Heart left ventricle (tissue), 16 donors: Measurements from ENCODE around the gene SMCO2. TPM values are rescaled to one million over a fixed set of nuclear protein-coding genes. Genes with fewer than 3 reads are reported as not detected.
A peak's percentile ranks its signal among the peaks of the same experiment; 100 is the strongest.

Experiments
- ATAC-seq, 4 donors: fragments of 200-7000 bp; cut with Tn5 transposase; one replicate each; pipeline ENCODE4 v1.9.1; 2020 to 2022; ENCODE audit warnings: moderate library complexity in 4 of 4, mild to moderate bottlenecking in 3 of 4, moderate number of reproducible peaks in 1 of 4
- DNase-seq, 5 donors: peaks; one replicate each; pipeline ENCODE4 v3.0.0-alpha.2; 2020
- H3K27ac ChIP-seq, 12 donors: fragments of 200-600 bp; sonication (generic) in 4 of 12; one replicate each; pipeline versions ENCODE4 v1.5.0 to v1.8.0; 2016 to 2022; ENCODE audit warnings: mild to moderate bottlenecking in 2 of 12
- H3K27me3 ChIP-seq, 9 donors: fragments of 200-600 bp; sonication (generic) in 2 of 9; one replicate each; pipeline versions ENCODE4 v1.5.1 to v1.8.0; 2016 to 2022; ENCODE audit warnings: mild to moderate bottlenecking in 3 of 9
- H3K36me3 ChIP-seq, 9 donors: fragments of 200-600 bp; sonication (generic) in 2 of 9; one replicate each; pipeline versions ENCODE4 v1.5.0 to v1.8.0; 2018 to 2022; ENCODE audit warnings: mild to moderate bottlenecking in 2 of 9
- H3K4me1 ChIP-seq, 12 donors: fragments of 200-600 bp; sonication (generic) in 4 of 12; one replicate each; pipeline versions ENCODE4 v1.5.0 to v1.8.0; 2016 to 2022; ENCODE audit warnings: mild to moderate bottlenecking in 3 of 12
- H3K4me3 ChIP-seq, 12 donors: fragments of 200-600 bp; sonication (generic) in 4 of 12; one replicate each; pipeline versions ENCODE4 v1.5.0 to v1.8.0; 2017 to 2022; ENCODE audit warnings: mild to moderate bottlenecking in 9 of 12, moderate library complexity in 4 of 12
- H3K9me3 ChIP-seq, 12 donors: fragments of 200-600 bp; sonication (generic) in 4 of 12; one replicate each; pipeline versions ENCODE4 v1.5.0 to v1.8.0; 2016 to 2022; ENCODE audit warnings: mild to moderate bottlenecking in 1 of 12
- POLR2A ChIP-seq, 2 donors: fragments of 450-650 bp; IDR thresholded peaks; one replicate each; pipeline ENCODE4 v1.6.1; 2017; ENCODE audit warnings: antibody characterized with exemption in 2 of 2, mild to moderate bottlenecking in 2 of 2, moderate library complexity in 2 of 2
- WGBS, 4 donors: extraction: QIAGEN DNeasy Blood & Tissue Kit in 2 of 4; methylation state at CpG; one replicate each; pipeline versions ENCODE4 v1.1.5 to v1.1.7; 2013 to 2018; 5-methylcytosine and 5-hydroxymethylcytosine counted together
- intact Hi-C, 10 donors: fragments of 100-400 bp; cut with DNase I; formaldehyde crosslinking; loops; one replicate each; pipeline versions ENCODE4 v1.11.1 to v1.14.2; 2022
- polyA plus RNA-seq, 2 donors: library from polyadenylated mRNA; stranded (reverse); fragments of 200-250 nt; gene quantifications; one replicate each; pipeline ENCODE4 v1.2.3, GENCODE V29; 2013
- total RNA-seq, 9 donors: library from RNA; depleted of rRNA in 2 of 9; stranded (reverse); fragments of >200 nt in 2 of 9; fragmentation: NEBNext Ultra II Directional in 3 of 9; extraction: Animal tissue kit (Norgen Biotek cat#: 25700) in 3 of 9; gene quantifications; one replicate each; pipeline versions ENCODE4 v1.1.0 to v1.2.4, GENCODE V29; 2016 to 2023
- TF ChIP-seq, protein P1 (sequence below), 12 donors: fragments of 200-600 bp; sonication (generic) in 4 of 12; IDR thresholded peaks; one replicate each; pipeline versions ENCODE4 v1.5.0 to v1.8.0; 2018 to 2022; ENCODE audit warnings: antibody characterized with exemption in 12 of 12, mild to moderate bottlenecking in 5 of 12
- donor health status: ischemic (EF 13 %, LVEDD 7.1; RV severe dilation, severe dysfunction).
- donor health status: healthy with polysubstance abuse.
- donor health status: DM: no; HTN: yes; CAD: no.
- donor health status: DM: no; HTN: no; CAD: no.
- donor health status: ischemic (EF 25% LVEDD 6.9; RV normal size, moderate dysfunction).
- donor health status: ischemic (EF 25% LVEDD 5.7; RV mildly dilated, moderate dysfunction).
- donor health status: healthy.
- donor health status: DM: yes; HTN: yes; CAD: no.
- donor health status: ischemic (EF 35%, LVEDD 5.7; RV mildly dilated, moderate dysfunction).
- donor health status: nonischemic (EF 11% LVEDD 7.7; RV severe dilation, severe dysfunction).
- donor health status: DM: yes; HTN: yes; CAD: no.
- donor health status: PGD.
- donor health status: ischemic (EF 29% LVEDD 5.4; RV normal size, mild dysfunction).
- donor health status: nonischemic (EF 23%, LVEDD 6.1; RV moderate dilation, normal function).

SMCO2 gene
- total and polyA plus RNA-seq, 11 donors, result 0.54 to 1.2 (median 0.58) TPM; not detected in 8

DNA sequence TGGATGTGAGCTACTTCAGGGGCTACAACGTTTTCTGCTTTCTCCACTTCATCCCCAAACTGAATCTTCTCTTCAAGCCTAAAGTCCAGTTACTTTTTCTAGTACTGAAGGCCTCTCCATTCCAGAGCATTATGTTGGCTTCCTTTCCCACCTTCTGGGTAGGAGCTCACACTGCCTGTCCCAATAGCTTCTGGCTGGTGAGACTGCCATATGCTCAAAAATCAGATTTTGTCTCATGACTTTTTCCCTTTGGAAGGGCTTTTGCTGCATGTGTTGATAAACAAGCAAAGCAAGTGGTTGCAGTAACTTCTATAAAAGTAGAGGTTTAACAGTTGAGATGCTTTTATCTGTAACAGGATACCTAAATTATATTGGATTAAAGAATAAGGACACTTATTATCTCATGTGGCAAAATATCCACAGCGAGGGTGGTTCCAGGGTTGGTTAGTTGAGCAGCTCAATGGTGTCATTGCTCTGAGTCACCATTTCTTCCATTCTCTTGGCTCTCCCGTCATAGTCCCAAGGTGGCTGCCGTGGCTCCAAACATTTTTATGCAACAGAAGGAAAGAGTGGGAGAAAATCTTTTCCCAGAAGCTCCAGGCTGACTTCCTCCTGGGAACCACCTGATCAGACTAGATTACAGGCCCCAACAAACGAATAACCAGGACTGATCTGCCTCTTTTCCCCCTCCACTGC is 62.3 kb downstream of the SMCO2 start:
- Histone ChIP-seq H3K36me3 (no peaks in the 10 kb centered on the region), H3K4me3 (no peak overlapping the region), H3K27ac (peak overlapping the region in 2 of 12 donors; percentile 12 to 83), H3K9me3 (peaks cover 0 to 9% (median 0%) of the 10 kb centered on the region in 12 donors), H3K27me3 (no peaks in the 10 kb centered on the region), H3K4me1 (peaks cover 0 to 52% (median 20%) of the 10 kb centered on the region in 12 donors)
- TF ChIP-seq, protein P1, sequence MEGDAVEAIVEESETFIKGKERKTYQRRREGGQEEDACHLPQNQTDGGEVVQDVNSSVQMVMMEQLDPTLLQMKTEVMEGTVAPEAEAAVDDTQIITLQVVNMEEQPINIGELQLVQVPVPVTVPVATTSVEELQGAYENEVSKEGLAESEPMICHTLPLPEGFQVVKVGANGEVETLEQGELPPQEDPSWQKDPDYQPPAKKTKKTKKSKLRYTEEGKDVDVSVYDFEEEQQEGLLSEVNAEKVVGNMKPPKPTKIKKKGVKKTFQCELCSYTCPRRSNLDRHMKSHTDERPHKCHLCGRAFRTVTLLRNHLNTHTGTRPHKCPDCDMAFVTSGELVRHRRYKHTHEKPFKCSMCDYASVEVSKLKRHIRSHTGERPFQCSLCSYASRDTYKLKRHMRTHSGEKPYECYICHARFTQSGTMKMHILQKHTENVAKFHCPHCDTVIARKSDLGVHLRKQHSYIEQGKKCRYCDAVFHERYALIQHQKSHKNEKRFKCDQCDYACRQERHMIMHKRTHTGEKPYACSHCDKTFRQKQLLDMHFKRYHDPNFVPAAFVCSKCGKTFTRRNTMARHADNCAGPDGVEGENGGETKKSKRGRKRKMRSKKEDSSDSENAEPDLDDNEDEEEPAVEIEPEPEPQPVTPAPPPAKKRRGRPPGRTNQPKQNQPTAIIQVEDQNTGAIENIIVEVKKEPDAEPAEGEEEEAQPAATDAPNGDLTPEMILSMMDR (IDR thresholded peaks at IDR 0.05), result no peak
- no peak for TF ChIP-seq POLR2A (IDR thresholded peaks at IDR 0.05)
- 66 to 85% (median 75%) methylated on average over 5 of the region's 5 CpGs for WGBS, 4 donors
- intact Hi-C loops, result loop anchor here in 1 of 10 donors (5.0 kb wide), 1 partner anchor 67 kb away; no protein-coding TSS in a partner anchor
- ATAC-seq (no peak), DNase-seq (no peak)

DNA sequence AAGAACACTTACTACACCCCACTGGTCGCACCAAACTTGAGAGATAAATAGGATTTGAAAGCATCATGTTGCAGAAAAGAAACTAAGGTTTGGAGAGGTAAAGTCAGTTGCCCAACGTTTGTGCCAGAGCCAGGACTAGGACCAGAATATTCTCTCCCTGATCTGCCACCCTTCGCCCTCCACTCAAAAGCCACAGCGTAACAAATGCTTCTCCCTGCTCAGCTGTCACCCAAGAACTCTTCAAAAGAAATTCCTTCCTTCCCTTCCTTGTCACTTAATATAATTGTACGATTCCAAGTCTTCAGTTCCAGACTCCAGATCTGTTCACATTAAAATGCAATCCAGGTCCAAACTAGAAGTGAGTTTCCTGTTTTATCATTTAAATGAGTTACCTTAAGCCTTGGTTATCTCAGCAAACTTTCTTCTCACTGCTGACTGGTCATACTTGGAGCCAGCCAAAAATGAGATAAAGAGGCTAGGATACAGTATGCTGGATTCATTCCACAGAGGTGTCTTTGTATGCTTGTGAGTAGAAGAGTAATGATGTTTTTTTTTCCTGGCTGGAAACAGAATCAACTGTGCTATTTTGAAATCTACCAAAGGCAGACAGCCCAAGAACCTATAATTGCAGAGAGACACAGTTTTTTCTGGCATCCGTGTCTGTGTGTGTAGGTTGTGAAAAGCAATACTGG is 64.6 kb downstream of the SMCO2 start:
- DNase-seq (no peak), ATAC-seq (peak; percentile 24 to 70 (median 54))
- intact Hi-C loops, result loop anchor here in 1 of 10 donors (5.0 kb wide), 1 partner anchor 84 kb away; no protein-coding TSS in a partner anchor
- Histone ChIP-seq H3K27ac (peak overlapping the region; percentile 49 to 85 (median 74)), H3K27me3 (no peaks in the 10 kb centered on the region), H3K36me3 (no peaks in the 10 kb centered on the region), H3K9me3 (peaks cover 0 to 9% (median 0%) of the 10 kb centered on the region in 12 donors), H3K4me1 (peaks cover 0 to 30% (median 9%) of the 10 kb centered on the region in 12 donors), H3K4me3 (no peak overlapping the region)
- 45 to 52% (median 49%) methylated on average over 6 of the region's 6 CpGs for WGBS, 4 donors
- TF ChIP-seq, protein P1 (IDR thresholded peaks at IDR 0.05), result no peak
- no peak for TF ChIP-seq POLR2A (IDR thresholded peaks at IDR 0.05)

DNA sequence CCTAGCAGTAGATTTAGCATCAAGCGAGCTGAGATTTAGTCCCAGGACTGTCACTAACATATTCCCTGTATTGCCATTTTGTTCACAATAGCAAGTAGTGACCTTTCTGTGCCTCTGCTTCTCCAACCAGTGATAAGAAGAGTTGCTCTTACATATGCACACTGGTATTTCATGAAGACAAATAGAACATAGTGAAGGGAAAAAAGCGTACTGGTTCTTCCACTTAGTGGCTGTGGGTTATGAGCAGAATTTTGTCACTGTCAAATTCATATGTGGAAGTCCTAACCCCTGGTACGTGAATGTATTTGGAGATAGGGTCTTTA is 65.1 kb downstream of the SMCO2 start:
- ATAC-seq (peak; percentile 58 to 67 (median 62)), DNase-seq (no peak)
- Histone ChIP-seq H3K27ac (peak overlapping the region; percentile 49 to 85 (median 74)), H3K9me3 (peaks cover 0 to 7% (median 0%) of the 10 kb centered on the region in 12 donors), H3K36me3 (no peaks in the 10 kb centered on the region), H3K4me1 (peaks cover 0 to 26% (median 5%) of the 10 kb centered on the region in 12 donors), H3K27me3 (no peaks in the 10 kb centered on the region), H3K4me3 (no peak overlapping the region)
- intact Hi-C loops, result loop anchor here in 1 of 10 donors (5.0 kb wide), 1 partner anchor 84 kb away; no protein-coding TSS in a partner anchor
- 41 to 51% (median 47%) methylated on average over 3 of the region's 3 CpGs for WGBS, 4 donors
- no peak for TF ChIP-seq POLR2A (IDR thresholded peaks at IDR 0.05)
- TF ChIP-seq, protein P1 (IDR thresholded peaks at IDR 0.05), result no peak
